NCI-H748 (cell line): ENCODE results near the gene GGACT.
A peak's percentile ranks its signal among the peaks of the same experiment; 100 is the strongest.
"Not testable (repeated sequence)": the region's sequence is repeated elsewhere in the genome, so short reads cannot be mapped to it uniquely, and the experiment has no call there.

Experiments used
- DNase-seq: peaks from one replicate; lab custom pipeline; 2025; ENCODE audit not compliant: unreplicated experiment; lab: John Stamatoyannopoulos, UW

The GGACT gene

DNA sequence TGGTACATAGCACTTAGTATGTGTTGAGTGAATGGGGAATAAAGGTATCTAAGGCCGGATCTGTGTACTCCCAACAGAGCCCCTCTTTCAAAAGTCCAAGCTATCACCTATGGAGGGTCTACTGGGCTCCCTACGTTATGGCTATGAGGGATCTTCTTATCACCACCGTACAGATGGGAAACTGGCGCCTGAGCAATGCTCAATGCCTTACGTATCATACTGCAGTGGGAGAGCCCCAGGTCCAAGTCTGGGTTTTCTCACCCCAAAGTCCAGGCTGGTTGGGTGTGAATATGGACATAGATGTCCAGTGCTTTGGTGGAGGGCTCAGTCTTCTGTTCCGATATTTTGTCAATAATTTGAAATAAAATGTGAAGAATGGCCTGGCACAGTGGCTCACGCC is 13.1 kb upstream of the GGACT start:
- no peak for DNase-seq

- no peak for DNase-seq
Observed at GRCh38 chr13:100600915-100601314, 12.3 kb upstream of the GGACT start.

- no peak for DNase-seq
Observed at GRCh38 chr13:100600461-100600860, 11.9 kb upstream of the GGACT start.

DNA sequence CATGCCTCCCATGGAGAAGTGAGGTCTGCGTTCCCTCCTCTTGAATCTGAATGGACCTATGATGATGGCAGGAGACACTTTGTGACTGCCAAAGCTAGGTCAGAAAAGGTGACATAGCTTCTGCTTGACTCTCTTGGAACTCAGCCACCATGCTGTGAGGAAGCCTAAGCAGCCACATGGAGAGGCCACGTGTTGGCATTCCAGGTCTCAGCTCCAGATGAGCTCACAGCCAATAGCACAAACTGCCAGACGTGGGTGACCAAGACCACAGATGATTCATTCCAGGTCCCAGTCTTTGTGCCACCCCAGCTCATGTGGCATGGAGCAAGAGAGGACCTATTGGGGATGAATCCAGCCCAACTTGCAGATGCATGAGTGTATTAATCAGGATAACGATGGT is 8.7 kb upstream of the GGACT start:
- DNase-seq = no peak

- no peak for DNase-seq
Observed at GRCh38 chr13:100596516-100596915, 7.9 kb upstream of the GGACT start.

- DNase-seq = no peak
Observed at GRCh38 chr13:100594731-100595130, 6.1 kb upstream of the GGACT start.

GRCh38 chr13:100594255-100594654 is 5.7 kb upstream of the GGACT start:
- no peak for DNase-seq

DNA sequence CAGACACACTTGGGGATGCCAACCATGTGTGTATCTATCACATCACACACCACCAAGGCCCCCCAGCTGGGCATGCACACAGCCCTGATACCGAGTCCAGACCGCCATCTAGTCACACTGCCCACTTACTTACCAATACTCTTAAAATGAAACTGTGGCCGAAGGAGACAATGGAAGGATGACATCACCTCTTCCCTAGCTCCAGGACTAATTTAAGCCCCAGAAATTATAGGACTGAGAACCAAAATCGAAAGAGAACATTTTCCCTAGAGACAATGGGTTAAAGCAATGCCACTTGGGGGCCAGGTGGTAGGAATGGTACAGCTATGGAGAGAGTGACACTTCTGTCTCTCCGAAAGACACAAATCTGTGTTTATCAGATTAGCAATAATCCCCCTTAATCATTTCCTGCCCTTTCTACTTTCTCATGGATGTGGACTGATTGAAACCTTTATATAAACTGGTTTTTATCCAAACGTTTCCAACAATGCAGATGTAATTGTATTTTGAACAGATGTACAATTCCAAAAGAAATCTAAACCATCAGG is 663 bp upstream of the GGACT start:
- peak; percentile 51 for DNase-seq

- DNase-seq = no peak
Observed at GRCh38 chr13:100584896-100585295, 3.7 kb downstream of the GGACT start.

DNA sequence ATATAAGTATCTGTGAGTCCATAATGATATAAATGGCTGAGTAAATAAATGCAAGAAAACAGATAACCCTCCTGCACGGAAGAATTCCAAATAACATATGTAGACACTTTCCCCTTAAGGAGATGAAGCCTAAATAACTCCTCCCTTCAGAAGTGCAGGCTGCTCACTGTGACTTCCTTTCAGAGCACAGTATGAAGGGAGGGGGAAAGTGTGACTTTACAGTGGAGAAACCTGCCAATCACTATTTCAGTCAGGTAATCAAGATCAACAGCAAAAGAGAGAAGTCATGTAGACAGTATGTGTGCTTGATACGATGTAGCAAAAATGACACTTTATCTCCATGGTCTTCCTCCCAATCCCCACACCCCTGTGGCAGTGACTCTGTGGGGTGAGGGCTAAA is 7.1 kb downstream of the GGACT start:
- no peak for DNase-seq

DNA sequence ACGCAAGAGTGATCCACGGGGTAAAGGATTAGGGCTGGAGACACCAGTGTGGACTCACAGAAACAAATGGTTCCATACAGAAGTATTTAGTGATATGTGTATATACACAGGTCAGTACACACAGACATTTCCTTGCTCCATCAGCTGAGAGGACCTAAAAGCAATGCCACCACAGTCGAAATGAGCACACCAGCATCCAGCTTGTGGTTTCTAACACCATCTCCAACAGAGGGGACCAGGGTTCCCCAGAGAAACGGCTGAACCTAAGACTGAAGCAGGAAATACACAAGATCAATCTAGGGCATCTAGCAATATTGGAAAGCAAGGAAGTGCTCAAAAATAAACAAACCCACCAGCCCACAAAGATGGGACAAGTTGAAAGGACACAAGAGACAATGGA is 7.6 kb downstream of the GGACT start:
- no peak for DNase-seq

GRCh38 chr13:100580045-100580444 is 8.5 kb downstream of the GGACT start:
- DNase-seq = no peak

DNA sequence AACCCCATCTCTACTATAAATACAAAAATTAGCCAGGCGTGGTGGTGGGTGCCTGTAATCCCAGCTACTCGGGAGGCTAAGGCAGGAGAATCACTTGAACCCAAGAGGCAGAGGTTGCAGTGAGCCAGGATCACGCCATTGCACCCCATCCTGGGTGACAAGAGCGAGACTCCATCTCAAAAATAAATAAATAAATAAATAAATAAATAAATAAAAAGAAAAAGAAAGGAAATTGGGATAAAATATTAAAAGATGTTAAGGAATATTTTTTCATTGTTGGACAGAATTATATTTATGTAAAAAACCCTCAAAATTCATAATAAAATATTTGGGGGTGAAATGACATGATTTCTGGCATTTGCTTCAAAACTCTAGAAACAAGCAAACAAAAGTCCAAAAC is 11.3 kb downstream of the GGACT start:
- DNase-seq = not testable (repeated sequence)

- peak; percentile 85 for DNase-seq
Observed at GRCh38 chr13:100573121-100573520, 15.5 kb downstream of the GGACT start.

DNA sequence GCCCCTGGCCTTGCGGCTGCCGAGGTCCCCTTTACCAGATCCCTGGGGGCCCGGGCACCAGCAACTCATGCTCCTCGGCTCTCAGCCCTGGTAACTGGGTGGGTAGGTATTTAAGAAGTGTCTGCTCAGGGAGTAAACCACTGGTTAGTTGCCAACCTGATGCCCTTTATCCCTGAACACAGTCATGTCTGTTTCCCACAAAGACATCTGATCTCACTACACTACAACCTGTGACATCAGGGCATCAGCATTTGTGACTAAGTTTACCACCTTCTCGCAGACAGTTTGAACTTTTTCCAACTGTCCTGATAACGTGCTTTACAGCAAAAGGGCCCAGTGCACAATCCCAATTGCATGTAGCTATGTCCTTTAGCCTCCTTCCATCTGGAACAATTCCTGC is 22.0 kb downstream of the GGACT start:
- no peak for DNase-seq

DNA sequence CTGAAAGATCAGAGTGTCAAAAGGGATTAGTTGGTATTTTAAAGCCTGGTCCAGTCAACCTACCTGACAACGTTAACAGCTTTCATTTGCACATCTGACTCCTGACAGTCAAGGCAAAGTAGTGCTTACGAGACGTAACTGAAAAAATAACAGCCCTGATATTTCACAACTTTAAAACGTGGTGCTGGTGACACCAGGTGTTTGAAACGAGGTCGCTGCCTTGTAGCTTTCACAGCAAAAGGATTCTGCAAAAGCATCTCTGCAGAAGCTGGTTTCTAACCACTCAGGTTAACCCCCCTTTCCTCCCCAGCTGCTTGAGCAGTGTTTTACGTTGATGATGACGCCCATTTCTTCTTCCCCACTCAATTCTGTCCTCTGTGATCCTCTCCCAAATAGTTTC is 23.3 kb downstream of the GGACT start:
- DNase-seq = no peak

- no peak for DNase-seq
Observed at GRCh38 chr13:100564444-100565223, 24.0 kb downstream of the GGACT start.

DNA sequence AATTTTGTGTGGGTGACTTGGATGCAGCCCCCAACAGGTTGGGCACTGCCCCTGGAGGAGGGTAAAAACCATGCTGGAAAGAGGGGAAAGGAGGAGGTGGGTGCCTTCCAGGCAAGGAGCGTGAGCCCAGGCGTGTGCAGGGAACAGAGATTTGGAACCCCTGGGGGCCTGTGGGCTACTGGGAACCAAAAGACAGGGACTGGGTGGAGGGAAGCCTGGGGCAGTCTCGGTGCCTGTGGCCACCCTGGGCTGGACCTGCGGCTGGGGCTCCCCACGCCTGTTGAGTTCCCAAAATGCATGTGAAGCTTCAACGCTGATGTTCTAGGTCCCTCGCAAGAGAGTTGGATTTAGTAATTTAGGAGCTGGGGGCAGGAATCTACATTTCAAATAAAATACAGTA is 24.8 kb downstream of the GGACT start:
- DNase-seq = no peak

GRCh38 chr13:100561599-100562204 is 26.9 kb downstream of the GGACT start:
- DNase-seq = no peak

GRCh38 chr13:100561158-100561499 is 27.5 kb downstream of the GGACT start:
- DNase-seq = no peak

- DNase-seq = no peak
Observed at GRCh38 chr13:100560498-100561157, 28.0 kb downstream of the GGACT start.

DNA sequence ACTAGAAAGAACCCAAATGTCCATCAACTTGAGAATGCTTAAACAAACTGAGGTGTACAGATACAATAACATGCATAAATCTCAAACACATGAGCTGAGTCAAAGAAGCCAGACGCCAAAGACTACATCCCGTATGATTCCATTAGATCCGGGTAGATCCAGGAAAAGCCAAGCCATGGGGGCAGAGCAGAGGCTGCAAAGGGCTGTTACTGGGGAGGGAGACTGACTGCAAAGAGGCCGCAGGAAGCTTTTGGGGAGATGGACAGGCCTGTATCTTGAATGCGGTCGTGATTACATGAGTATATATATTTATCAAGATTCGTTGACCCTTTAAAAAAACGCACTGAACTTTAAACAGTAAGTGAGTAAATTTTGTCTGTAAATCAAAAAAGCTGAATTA is 28.7 kb downstream of the GGACT start:
- DNase-seq = no peak
